Caco-2 (cell line): ENCODE measurements around the gene FAM168A. TPM values are rescaled to one million over a fixed set of nuclear protein-coding genes. Genes with fewer than 3 reads are reported as not detected.

ENCODE experiments used
- BruUV-seq: library from RNA; stranded (reverse); fragments of 400-500 nt; replicated peaks from 2 replicates; lab custom pipeline; 2021; lab: Mats Ljungman, UMichigan
- CTCF ChIA-PET: fragments of 300-600 bp; sonication (Branson Sonifier 250); formaldehyde crosslinking; loops from one replicate; lab custom pipeline; 2022; ENCODE audit warnings: antibody characterized with exemption; lab: Charles Lee
- POLR2A ChIA-PET: fragments of 300-600 bp; sonication (Branson Sonifier 250); formaldehyde crosslinking; loops from one replicate; lab custom pipeline; 2022; ENCODE audit warnings: antibody characterized with exemption; lab: Charles Lee
- DNase-seq, 2 experiments: peaks; one replicate each; pipeline versions ENCODE4 v3.0.0 to v3.0.0-alpha.2; 2020 to 2022
- H3K27me3 ChIP-seq: replicated peaks from 2 replicates; pipeline ENCODE4 v1.6.0; 2011; ENCODE audit warnings: low read length; ENCODE audit not compliant: control insufficient read depth, insufficient read depth
- H3K36me3 ChIP-seq: 2 replicates; pipeline ENCODE4 v1.5.1; 2011; ENCODE audit warnings: low read length; ENCODE audit not compliant: control insufficient read depth, insufficient read depth
- H3K4me1 ChIP-seq: fragments of 250-450 bp; sonication (Bioruptor Pico); 2 replicates; pipeline ENCODE4 v1.5.1; 2020; ENCODE audit warnings: mild to moderate bottlenecking
- H3K4me3 ChIP-seq: 2 replicates; pipeline ENCODE4 v1.5.1; 2011; ENCODE audit warnings: low read depth, mild to moderate bottlenecking, control low read depth, low read length
- H3K9me3 ChIP-seq: fragments of 250-450 bp; sonication (Bioruptor Pico); 2 replicates; pipeline ENCODE4 v1.5.1; 2020; ENCODE audit warnings: mild to moderate bottlenecking, moderate library complexity
- H3K27ac Mint-ChIP-seq: one replicate; pipeline ENCODE4 v1.8.0; 2022; ENCODE audit warnings: mixed read lengths; ENCODE audit not compliant: unreplicated experiment
- H3K27me3 Mint-ChIP-seq: one replicate; pipeline ENCODE4 v1.8.0; 2022; ENCODE audit warnings: mixed read lengths; ENCODE audit not compliant: insufficient read depth, unreplicated experiment
- H3K36me3 Mint-ChIP-seq: one replicate; pipeline ENCODE4 v1.8.0; 2022; ENCODE audit warnings: mild to moderate bottlenecking, mixed read lengths; ENCODE audit not compliant: insufficient read depth, unreplicated experiment
- H3K4me1 Mint-ChIP-seq: one replicate; pipeline ENCODE4 v1.8.0; 2022; ENCODE audit warnings: low read depth, mixed read lengths; ENCODE audit not compliant: unreplicated experiment
- H3K4me3 Mint-ChIP-seq: one replicate; pipeline ENCODE4 v1.8.0; 2022; ENCODE audit warnings: mild to moderate bottlenecking, moderate library complexity, mixed read lengths; ENCODE audit not compliant: unreplicated experiment
- H3K9me3 Mint-ChIP-seq: one replicate; pipeline ENCODE4 v1.8.0; 2022; ENCODE audit warnings: mixed read lengths; ENCODE audit not compliant: unreplicated experiment
- CTCF ChIP-seq, 2 experiments: fragments of 200-600 bp in 1 of 2; IDR thresholded peaks; 1 replicate in 1 of 2; 2 replicates in 1 of 2; pipeline versions ENCODE4 v1.5.1 to v1.8.0; 2011 to 2022; ENCODE audit warnings: antibody characterized with exemption in 1 of 2, control low read depth in 1 of 2, inconsistent platforms in 1 of 2, low read depth in 1 of 2, low read length in 1 of 2, mild to moderate bottlenecking in 1 of 2, moderate library complexity in 1 of 2; ENCODE audit not compliant: insufficient read depth in 1 of 2, severe bottlenecking in 1 of 2, unreplicated experiment in 1 of 2
- intact Hi-C: fragments of 100-400 bp; cut with micrococcal nuclease; formaldehyde crosslinking; loops from one replicate; pipeline ENCODE4 v1.10.0; 2022; ENCODE audit not compliant: unreplicated experiment
- total RNA-seq: library from RNA; stranded (reverse); gene quantifications from 2 replicates; pipeline ENCODE4 v1.2.3, GENCODE V29; 2022

The FAM168A gene
- total RNA-seq, 1 experiment from 2014 or later, result 46.0 TPM

GRCh38 chr11:73622926-73623593 lies 25.1 kb upstream of the FAM168A start:
- CTCF ChIA-PET, result interaction anchor here (0.7 to 3.4 kb wide), 2 partner anchors 13 to 309 kb away, joined by 3 to 113 read pairs; no protein-coding TSS in a partner anchor
- BruUV-seq, result no TSS peak
- intact Hi-C loops, result no loop called here
- no peak overlapping the region for H3K4me3 ChIP-seq
- POLR2A ChIA-PET, result no interaction called here
- H3K4me1 ChIP-seq, result peaks cover 3% of the 10 kb centered on the region
- no peaks in the 10 kb centered on the region for H3K36me3 ChIP-seq
- Mint-ChIP-seq H3K36me3 (no peaks in the 10 kb centered on the region), H3K4me3 (no peak overlapping the region), H3K9me3 (peaks cover 6% of the 10 kb centered on the region), H3K4me1 (peaks cover 10% of the 10 kb centered on the region), H3K27ac (no peak overlapping the region), H3K27me3 (peaks cover 5% of the 10 kb centered on the region)
- H3K9me3 ChIP-seq, result no peaks in the 10 kb centered on the region; the same call in 1 of the 2 replicates
- DNase-seq, result no peak
- no peak for TF ChIP-seq CTCF (IDR thresholded peaks at IDR 0.05; ENCODE audit: insufficient read depth in 1 of 2, low read depth in 1 of 2, low read length in 1 of 2, severe bottlenecking in 1 of 2, unreplicated experiment in 1 of 2)
- no peaks in the 10 kb centered on the region for H3K27me3 ChIP-seq

DNA sequence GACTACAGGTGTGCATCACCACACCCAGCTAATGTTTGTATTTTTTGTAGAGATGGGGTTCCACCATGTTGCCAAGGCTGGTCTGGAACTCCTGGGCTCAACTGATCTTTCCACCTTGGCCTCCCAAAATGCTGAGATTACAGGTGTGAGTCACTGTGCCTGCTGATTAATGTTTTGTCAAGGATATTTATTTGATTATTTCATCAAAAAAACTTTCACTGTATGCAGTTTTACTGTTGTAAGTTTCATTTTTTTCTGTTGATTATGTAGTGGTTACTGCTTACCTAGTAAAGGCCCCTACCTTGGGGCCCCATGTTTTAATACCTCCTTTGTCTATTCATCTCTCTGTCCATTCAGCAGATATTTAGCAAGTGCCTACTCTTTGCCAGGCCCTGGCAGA lies 16.7 kb upstream of the FAM168A start:
- Histone ChIP-seq H3K36me3 (no peaks in the 10 kb centered on the region), H3K27me3 (no peaks in the 10 kb centered on the region), H3K4me3 (no peak overlapping the region), H3K4me1 (no peaks in the 10 kb centered on the region), H3K9me3 (peaks cover 6% of the 10 kb centered on the region)
- TF ChIP-seq CTCF (IDR thresholded peaks at IDR 0.05; ENCODE audit: insufficient read depth in 1 of 2, low read depth in 1 of 2, low read length in 1 of 2, severe bottlenecking in 1 of 2, unreplicated experiment in 1 of 2), result no peak
- DNase-seq, result no peak
- H3K27me3 Mint-ChIP-seq, result no peaks in the 10 kb centered on the region
- no peaks in the 10 kb centered on the region for H3K9me3 Mint-ChIP-seq
- H3K4me1 Mint-ChIP-seq, result no peaks in the 10 kb centered on the region
- no TSS peak for BruUV-seq
- no peaks in the 10 kb centered on the region for H3K36me3 Mint-ChIP-seq
- H3K4me3 Mint-ChIP-seq, result no peak overlapping the region
- intact Hi-C loops, result no loop called here
- ChIA-PET CTCF (no interaction called here), POLR2A (no interaction called here)
- no peak overlapping the region for H3K27ac Mint-ChIP-seq

- ChIA-PET POLR2A (interaction anchor here (0.7 kb wide), 2 partner anchors 14 to 42 kb away, joined by 3 read pairs; partner anchors contain the start of gene FAM168A), CTCF (interaction anchor here (0.8 kb wide), 1 partner anchor 13 kb away, joined by 3 read pairs; no protein-coding TSS in a partner anchor)
- no peaks in the 10 kb centered on the region for H3K36me3 ChIP-seq
- Mint-ChIP-seq H3K27me3 (no peaks in the 10 kb centered on the region), H3K27ac (no peak overlapping the region), H3K4me1 (no peaks in the 10 kb centered on the region), H3K36me3 (no peaks in the 10 kb centered on the region), H3K4me3 (no peak overlapping the region), H3K9me3 (no peaks in the 10 kb centered on the region)
- H3K4me1 ChIP-seq, result no peaks in the 10 kb centered on the region
- H3K4me3 ChIP-seq, result no peak overlapping the region
- H3K27me3 ChIP-seq, result no peaks in the 10 kb centered on the region
- intact Hi-C loops, result no loop called here
- BruUV-seq, result no TSS peak
- DNase-seq, result no peak
- no peak for TF ChIP-seq CTCF (IDR thresholded peaks at IDR 0.05; ENCODE audit: insufficient read depth in 1 of 2, low read depth in 1 of 2, low read length in 1 of 2, severe bottlenecking in 1 of 2, unreplicated experiment in 1 of 2)
- peaks cover 6% of the 10 kb centered on the region for H3K9me3 ChIP-seq
Observed at GRCh38 chr11:73612601-73613140, 14.8 kb upstream of the FAM168A start.
